ENCODE data around the gene FSTL4. TPM values are rescaled to one million over a fixed set of nuclear protein-coding genes. Genes with fewer than 3 reads are reported as not detected.

FSTL4 gene
- polyA plus RNA-seq, 3 donors: 0.42 to 1.2 (median 0.94) TPM

DNA sequence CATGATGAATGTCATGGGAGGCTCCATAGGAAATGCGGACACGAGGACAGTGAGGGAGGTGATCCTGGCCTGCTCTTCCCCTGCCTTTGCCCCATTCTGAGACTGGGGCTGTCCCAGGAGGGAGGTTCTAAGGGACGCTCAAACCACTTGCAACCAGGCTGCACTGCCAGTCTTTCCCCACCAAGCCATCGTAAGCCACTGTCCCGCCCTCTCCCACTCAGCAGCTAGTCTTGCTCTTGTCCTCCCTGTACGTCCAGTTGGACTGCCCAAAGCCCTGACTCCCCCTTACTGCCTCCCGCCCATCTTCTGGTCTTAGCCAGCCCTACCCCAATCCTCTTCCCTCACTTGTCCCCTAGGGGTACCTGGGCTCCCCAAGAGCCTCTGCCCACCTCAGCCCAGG is 115.7 kb downstream of the FSTL4 start:
- DNase-seq (ENCODE audit: extremely low read depth in 1 of 11, low read depth in 9 of 11, low spot score in 4 of 11): no peak

DNA sequence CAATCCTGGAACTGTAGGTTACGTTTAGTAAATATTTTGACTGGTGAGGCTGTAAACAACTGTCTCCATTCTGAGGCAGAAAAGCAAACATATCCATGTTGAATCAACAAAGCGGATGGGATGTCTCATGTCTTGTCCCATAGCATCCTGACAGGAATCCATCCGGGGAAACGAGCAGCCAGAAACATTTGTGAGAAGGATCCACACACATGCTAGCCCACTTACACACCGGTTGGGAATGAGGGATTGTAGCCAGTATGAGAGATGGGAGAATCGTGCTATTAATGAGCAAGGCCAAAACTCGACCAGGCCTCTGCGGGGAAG is 117.5 kb downstream of the FSTL4 start:
- no peak for DNase-seq (ENCODE audit: extremely low read depth in 1 of 11, low read depth in 9 of 11, low spot score in 4 of 11)

DNA sequence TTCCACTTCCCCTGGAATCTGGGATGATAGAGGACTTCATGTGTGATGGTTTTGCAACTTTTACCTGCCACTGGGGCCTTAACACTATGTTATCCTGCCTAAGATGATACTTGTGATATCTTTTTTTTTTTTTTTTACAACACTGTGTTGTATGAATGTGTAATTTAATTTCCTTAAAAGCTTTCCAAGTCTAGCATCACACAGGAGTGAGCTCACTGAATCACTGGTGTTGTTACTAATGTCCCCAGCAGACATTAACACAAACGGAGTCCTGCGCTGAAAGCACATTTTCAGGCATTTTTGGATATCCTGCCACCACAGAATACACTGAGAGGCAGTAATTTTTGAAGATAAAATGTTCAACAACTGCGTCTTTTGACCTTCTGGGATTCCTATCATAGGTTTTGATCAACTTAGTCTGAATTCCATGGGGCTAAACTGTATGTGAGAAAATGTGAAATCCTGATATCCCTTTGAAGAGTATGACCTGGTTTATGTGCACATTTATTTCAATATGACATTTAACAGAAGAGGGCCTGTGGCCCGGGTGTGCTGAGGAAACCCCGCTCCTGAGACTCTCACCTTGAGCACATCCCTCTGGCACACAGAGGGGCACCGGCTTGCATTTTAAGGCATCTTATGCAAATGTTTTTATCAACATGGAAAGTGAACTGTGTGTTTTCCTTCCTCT is 118.0 kb downstream of the FSTL4 start:
- DNase-seq (ENCODE audit: extremely low read depth in 1 of 11, low read depth in 9 of 11, low spot score in 4 of 11): no peak

DNA sequence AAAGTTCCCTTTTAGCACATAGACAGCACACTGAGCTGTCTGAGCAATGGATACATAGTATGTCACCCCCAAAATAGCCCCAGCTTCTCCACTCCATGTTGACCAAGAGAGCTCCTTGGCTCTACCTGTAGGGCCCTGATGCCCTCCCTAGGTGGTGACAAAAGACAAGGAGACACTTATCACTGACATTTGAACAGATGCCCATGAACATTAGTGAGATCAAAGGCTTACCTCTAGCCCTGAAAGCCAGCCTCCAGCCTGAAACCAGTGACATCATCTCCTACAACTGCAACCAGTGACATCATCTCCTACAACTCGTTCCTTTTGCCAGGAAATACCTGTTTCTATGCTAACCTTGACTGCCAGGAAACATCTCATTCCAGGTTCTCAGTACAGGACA is 122.7 kb downstream of the FSTL4 start:
- DNase-seq (ENCODE audit: extremely low read depth in 1 of 11, low read depth in 9 of 11, low spot score in 4 of 11): no peak

DNA sequence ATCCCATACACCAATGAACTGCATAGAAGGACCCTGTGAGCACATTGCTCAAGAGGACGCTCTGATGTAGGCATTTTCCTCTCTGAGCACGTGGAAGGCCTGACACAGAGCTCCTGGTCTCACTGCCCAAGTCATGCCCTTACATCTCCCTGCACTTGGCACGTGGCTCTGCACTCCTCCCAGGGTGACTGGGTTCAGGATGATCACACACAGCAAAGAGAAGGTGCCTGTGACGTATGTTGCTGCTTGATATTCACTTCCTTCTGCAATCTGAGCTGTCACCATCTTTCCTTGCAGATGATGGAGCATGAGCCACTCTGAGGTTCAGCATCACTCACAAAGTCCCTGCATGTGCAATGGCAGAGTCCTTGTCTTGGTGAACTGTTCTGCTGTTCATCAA is 125.2 kb downstream of the FSTL4 start:
- no peak for DNase-seq (ENCODE audit: extremely low read depth in 1 of 11, low read depth in 9 of 11, low spot score in 4 of 11)

GRCh38 chr5:133485468-133485867 is 126.9 kb downstream of the FSTL4 start:
- no peak for DNase-seq (ENCODE audit: extremely low read depth in 1 of 11, low read depth in 9 of 11, low spot score in 4 of 11)

- DNase-seq (ENCODE audit: extremely low read depth in 1 of 11, low read depth in 9 of 11, low spot score in 4 of 11): no peak
Observed at GRCh38 chr5:133483406-133484090, 128.8 kb downstream of the FSTL4 start.

DNA sequence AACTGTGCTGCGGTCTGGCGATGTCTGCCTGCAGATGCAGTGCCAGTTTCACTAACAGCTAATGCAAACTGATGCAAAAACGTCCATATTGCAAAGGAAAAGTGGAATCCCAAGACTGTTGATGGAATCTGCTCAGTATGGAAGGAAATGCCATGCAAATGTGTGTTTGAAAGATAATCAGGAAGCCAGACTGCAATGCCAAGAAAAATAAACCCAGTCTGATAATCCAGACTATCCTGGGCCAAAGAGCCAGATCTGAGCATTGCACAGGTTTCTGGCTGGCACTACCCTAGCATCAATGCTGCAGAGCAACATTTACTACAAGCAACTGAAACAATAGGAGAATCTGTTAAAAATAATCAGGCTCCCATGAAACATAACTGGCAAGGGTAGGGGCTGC is 130.3 kb downstream of the FSTL4 start:
- no peak for DNase-seq (ENCODE audit: extremely low read depth in 1 of 11, low read depth in 9 of 11, low spot score in 4 of 11)

- DNase-seq (ENCODE audit: extremely low read depth in 1 of 11, low read depth in 9 of 11, low spot score in 4 of 11): no peak
Observed at GRCh38 chr5:133480866-133481265, 131.5 kb downstream of the FSTL4 start.

- no peak for DNase-seq (ENCODE audit: extremely low read depth in 1 of 11, low read depth in 9 of 11, low spot score in 4 of 11)
Observed at GRCh38 chr5:133480366-133480765, 132.0 kb downstream of the FSTL4 start.

GRCh38 chr5:133478199-133478985 is 133.9 kb downstream of the FSTL4 start:
- DNase-seq (ENCODE audit: extremely low read depth in 1 of 11, low read depth in 9 of 11, low spot score in 4 of 11): no peak

DNA sequence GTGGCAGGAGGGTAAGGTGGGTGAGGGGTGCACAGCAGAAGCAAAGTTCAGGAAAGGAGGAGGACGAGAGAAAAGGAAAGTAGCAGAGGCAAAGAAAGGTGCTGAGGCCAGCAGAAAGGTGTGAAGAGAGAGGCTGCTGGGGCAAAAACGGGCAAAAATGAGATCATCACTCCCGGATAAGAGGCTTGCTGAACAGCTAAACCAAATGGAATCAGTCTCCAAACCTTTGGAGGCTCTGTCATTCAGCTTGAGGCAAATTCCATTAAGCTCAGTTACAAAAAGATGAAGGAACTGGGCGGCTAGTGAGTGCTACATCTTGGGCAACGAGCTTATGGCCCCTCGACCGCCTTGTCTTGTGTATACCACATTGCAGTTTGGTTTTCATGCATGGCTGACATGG is 136.4 kb downstream of the FSTL4 start:
- no peak for DNase-seq (ENCODE audit: extremely low read depth in 1 of 11, low read depth in 9 of 11, low spot score in 4 of 11)

DNA sequence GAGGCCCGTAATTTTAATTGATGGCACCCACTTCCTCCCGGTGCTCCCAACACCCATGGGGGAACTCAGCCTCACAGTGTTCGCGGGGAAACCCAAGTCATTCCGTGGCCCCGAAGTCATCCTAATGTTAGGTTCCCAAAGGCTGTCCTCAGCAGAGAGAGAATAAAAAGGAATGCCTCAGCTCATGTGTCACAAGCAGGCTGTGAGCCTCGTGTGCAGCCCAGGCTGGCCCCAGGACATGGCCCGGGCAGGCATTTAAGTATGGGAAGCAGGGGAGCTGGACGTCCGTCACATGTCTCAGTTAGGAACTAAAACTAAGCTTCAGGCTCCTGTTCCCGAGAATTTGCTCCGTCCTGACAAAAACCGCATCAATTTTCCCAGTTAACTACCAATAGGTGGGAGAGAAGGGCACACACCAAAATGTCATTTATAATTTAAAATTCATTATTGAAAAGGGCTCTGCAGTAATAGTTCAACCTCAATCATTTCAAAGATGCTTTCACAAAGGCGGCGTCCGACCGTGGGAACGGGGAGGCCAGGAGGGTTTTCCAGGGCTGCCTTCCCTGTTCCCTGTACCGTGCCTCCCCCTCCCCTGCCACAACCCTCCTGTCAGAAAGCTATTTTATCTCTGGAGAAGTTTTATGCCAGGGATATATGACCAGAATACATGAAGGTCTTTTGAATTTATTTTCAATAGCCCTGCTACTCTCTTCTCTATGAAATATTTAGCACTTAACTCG is 137.3 kb downstream of the FSTL4 start:
- DNase-seq (ENCODE audit: extremely low read depth in 1 of 11, low read depth in 9 of 11, low spot score in 4 of 11): no peak

DNA sequence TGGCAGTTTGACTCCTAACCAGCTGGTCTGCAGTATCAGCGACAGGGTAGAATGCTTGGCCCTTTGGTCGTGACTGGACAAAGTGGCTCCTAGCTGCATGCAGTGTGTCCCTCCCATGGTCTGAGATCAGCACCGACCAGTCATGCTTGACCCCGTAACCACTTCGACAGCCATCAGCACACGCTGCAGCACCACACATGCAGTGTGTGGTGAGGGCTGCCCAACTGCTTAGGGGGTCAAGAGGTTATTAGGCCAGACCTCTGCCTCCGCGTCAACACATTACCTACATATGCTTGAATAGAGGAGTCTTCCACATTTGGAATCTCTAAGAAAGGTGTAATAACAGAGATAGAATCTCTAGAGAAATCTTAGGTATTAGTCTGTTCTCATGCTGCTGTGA is 139.1 kb downstream of the FSTL4 start:
- no peak for DNase-seq (ENCODE audit: extremely low read depth in 1 of 11, low read depth in 9 of 11, low spot score in 4 of 11)

- no peak for DNase-seq (ENCODE audit: extremely low read depth in 1 of 11, low read depth in 9 of 11, low spot score in 4 of 11)
Observed at GRCh38 chr5:133472829-133473228, 139.5 kb downstream of the FSTL4 start.

DNA sequence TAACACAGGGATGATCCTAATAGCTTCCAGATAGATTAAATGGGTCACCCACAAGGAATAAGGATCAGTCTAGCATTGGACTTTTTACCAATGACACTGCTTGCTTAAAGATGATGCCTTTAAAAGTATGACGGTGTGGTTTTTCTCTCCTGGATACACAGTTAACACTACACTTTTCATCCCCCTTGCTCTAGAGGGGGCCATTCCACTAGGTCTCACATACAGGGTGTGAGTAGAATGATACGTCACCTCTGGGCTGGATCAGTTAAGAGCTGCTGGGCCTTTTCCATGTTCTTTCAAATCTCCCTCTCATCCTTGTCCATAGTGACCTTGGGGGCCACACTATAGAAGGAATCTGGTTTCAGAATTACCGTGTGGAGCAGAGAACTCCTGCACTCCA is 140.6 kb downstream of the FSTL4 start:
- no peak for DNase-seq (ENCODE audit: extremely low read depth in 1 of 11, low read depth in 9 of 11, low spot score in 4 of 11)

DNA sequence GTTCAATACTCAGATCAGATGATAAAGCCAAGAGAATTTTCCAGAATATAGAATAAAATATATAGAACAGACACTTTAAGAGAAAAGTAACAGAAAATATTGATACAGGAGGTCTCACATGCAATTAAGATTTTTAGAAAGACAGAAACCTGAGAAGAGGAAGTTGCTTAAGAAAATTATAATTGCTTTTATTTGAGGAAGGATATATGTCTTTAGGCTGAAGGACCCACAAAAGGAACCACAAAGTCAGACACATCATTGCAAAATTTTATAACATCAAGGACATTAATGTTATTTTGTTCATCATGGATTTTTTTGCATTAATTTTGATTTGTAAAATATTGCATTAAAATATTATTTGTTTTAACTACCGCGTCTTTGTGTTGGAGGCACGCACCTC is 141.5 kb downstream of the FSTL4 start:
- DNase-seq (ENCODE audit: extremely low read depth in 1 of 11, low read depth in 9 of 11, low spot score in 4 of 11): no peak

DNA sequence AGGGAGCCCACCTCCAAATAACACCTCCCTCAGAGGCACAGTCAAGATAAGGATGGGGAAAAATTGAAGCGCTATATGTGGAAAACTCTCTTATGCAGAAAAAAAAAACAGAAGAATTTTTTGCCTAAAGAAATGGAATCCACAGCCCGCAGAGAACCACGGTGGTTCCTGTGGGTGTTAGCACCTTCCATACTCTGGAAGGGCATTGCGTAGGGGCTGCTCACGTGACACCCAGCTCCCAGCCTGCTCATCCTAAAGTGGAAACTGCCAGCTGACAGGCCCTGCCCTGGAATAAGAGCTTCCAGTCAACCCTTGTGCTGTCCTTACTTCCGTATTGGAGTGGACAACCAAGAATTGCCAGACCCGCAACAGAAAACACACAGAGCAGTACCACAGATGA is 142.5 kb downstream of the FSTL4 start:
- no peak for DNase-seq (ENCODE audit: extremely low read depth in 1 of 11, low read depth in 9 of 11, low spot score in 4 of 11)

DNA sequence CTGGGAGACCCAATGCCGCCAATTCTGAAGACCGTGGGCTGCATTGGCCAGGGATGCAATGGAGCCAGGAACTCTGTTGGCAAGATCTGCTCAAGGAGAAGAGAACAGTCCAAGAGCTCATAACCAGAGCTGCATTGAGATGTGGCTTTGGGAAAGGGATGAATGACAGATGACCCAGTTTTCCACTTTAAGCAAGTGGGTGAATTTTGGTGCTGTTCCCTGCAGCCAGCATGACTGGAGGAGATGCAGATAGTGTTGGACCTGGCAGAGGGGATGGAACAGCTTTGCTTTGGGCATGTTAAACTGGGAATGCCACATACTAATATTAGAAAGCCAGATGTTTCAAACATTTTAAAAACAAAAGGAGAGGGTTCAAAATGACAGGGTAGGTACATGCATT is 143.1 kb downstream of the FSTL4 start:
- DNase-seq (ENCODE audit: extremely low read depth in 1 of 11, low read depth in 9 of 11, low spot score in 4 of 11): no peak

GRCh38 chr5:133468596-133468995 is 143.7 kb downstream of the FSTL4 start:
- no peak for DNase-seq (ENCODE audit: extremely low read depth in 1 of 11, low read depth in 9 of 11, low spot score in 4 of 11)

Measured in renal cortex interstitium (tissue), 11 donors.